Prostate gland (tissue), 2 donors: ENCODE results near the gene PIGH. TPM values are rescaled to one million over a fixed set of nuclear protein-coding genes. Genes with fewer than 3 reads are reported as not detected.

Source experiments
- DNase-seq: peaks from one replicate; pipeline ENCODE4 v3.0.0-alpha.2; 2019; ENCODE audit warnings: low spot score
- H3K27ac ChIP-seq, 2 donors: fragments of 200-600 bp; sonication (generic); 2 replicates each; pipeline ENCODE4 v1.5.1; 2017 to 2019
- H3K27me3 ChIP-seq: fragments of 200-600 bp; sonication (generic); replicated peaks from 2 replicates; pipeline ENCODE4 v1.5.1; 2019; ENCODE audit not compliant: insufficient read depth
- H3K36me3 ChIP-seq, 2 donors: fragments of 200-600 bp; sonication (generic); 1 replicate in 1 of 2; 2 replicates in 1 of 2; pipeline versions ENCODE4 v1.5.1 to v1.8.1; 2017 to 2019
- H3K4me1 ChIP-seq: fragments of 200-600 bp; sonication (generic); replicated peaks from 2 replicates; pipeline ENCODE4 v1.5.1; 2019
- H3K4me3 ChIP-seq, 2 donors: fragments of 200-600 bp; sonication (generic); 2 replicates each; pipeline ENCODE4 v1.5.1; 2017 to 2019
- H3K9me3 ChIP-seq: fragments of 200-600 bp; sonication (generic); 2 replicates; pipeline ENCODE4 v1.5.1; 2017
- POLR2A ChIP-seq: fragments of 450-650 bp; IDR thresholded peaks from one replicate; pipeline ENCODE4 v1.6.1; 2016; ENCODE audit warnings: antibody characterized with exemption, mild to moderate bottlenecking
- POLR2AphosphoS5 ChIP-seq: sonication (generic); formaldehyde crosslinking; IDR thresholded peaks from one replicate; pipeline ENCODE4 v1.6.1; 2017; ENCODE audit warnings: antibody characterized with exemption
- WGBS: methylation state at CpG from one replicate; pipeline ENCODE4 v1.1.5; 2018; 5-methylcytosine and 5-hydroxymethylcytosine counted together
- intact Hi-C: fragments of 100-400 bp; cut with DNase I; formaldehyde crosslinking; loops from one replicate; pipeline ENCODE4 v1.14.2; 2022
- total RNA-seq, 2 donors: library from RNA; depleted of rRNA; stranded (reverse); fragments of >200 nt; gene quantifications; one replicate each; pipeline ENCODE4 v1.1.0, GENCODE V29; 2016
- TF ChIP-seq, protein P1 (sequence below), 4 experiments: fragments of 200-600 bp in 2 of 4; fragments of 450-650 bp in 2 of 4; sonication (generic) in 2 of 4; IDR thresholded peaks; 1 replicate in 3 of 4; 2 replicates in 1 of 4; pipeline ENCODE4 v1.5.1; 2016 to 2019; ENCODE audit warnings: antibody characterized with exemption in 4 of 4, mild to moderate bottlenecking in 2 of 4, moderate library complexity in 2 of 4

The PIGH gene
- total RNA-seq, 2 donors from 2014 or later = 41.5 to 128 TPM

DNA sequence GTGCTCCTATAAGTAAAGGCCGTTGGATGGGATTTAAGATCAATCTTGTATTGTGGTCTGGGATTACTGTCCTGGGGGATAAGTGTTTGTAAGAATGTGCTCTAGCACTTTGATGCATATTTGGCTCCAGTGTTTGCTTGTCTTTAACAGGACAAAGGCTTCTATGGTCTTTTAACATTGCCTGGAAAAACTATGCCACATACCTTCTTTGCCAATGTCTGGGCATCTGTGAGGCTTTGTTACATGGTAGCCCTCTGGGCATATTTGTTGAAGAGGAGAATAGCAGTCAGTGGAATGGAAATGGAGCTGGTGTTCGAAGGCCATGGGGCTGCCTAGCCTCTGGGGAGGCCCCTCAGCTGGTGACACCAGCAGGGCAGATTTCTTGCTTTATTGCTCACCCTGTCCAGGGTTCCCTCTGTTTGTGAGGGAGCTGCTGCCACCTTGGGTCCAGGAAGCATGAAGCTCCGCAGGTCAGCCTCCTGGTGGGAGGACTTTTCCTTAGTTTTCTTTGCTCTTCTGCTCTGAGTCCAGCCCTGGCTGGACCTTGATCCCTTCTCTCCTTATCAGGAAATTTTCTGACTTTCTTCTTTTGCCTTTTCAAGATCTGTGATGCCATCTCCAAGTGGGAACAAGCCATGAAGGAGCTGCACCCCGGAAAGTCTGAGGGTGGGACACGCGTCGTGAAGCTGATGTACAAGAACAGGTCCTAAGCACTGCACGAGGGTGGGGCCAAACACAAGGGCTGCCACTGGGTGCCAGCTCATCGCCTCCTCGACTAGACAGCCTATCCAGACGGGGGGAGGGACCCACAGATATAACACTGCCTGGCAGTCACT lies 19.5 kb downstream of the PIGH start:
- no peaks in the 10 kb centered on the region for H3K9me3 ChIP-seq
- no peak overlapping the region for H3K27ac ChIP-seq
- H3K36me3 ChIP-seq = no peaks in the 10 kb centered on the region
- intact Hi-C loops = loop anchor here (10.0 kb wide), 1 partner anchor 124 kb away; the partner anchor contains the start of gene RDH12
- TF ChIP-seq POLR2AphosphoS5 = no peak
- TF ChIP-seq, protein P1, sequence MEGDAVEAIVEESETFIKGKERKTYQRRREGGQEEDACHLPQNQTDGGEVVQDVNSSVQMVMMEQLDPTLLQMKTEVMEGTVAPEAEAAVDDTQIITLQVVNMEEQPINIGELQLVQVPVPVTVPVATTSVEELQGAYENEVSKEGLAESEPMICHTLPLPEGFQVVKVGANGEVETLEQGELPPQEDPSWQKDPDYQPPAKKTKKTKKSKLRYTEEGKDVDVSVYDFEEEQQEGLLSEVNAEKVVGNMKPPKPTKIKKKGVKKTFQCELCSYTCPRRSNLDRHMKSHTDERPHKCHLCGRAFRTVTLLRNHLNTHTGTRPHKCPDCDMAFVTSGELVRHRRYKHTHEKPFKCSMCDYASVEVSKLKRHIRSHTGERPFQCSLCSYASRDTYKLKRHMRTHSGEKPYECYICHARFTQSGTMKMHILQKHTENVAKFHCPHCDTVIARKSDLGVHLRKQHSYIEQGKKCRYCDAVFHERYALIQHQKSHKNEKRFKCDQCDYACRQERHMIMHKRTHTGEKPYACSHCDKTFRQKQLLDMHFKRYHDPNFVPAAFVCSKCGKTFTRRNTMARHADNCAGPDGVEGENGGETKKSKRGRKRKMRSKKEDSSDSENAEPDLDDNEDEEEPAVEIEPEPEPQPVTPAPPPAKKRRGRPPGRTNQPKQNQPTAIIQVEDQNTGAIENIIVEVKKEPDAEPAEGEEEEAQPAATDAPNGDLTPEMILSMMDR (IDR thresholded peaks at IDR 0.05) = no peak
- no peak for TF ChIP-seq POLR2A
- WGBS = 83% methylated on average over 11 of the region's 11 CpGs
- H3K4me1 ChIP-seq = no peaks in the 10 kb centered on the region
- no peak for DNase-seq
- no peaks in the 10 kb centered on the region for H3K27me3 ChIP-seq
- H3K4me3 ChIP-seq = no peak overlapping the region

DNA sequence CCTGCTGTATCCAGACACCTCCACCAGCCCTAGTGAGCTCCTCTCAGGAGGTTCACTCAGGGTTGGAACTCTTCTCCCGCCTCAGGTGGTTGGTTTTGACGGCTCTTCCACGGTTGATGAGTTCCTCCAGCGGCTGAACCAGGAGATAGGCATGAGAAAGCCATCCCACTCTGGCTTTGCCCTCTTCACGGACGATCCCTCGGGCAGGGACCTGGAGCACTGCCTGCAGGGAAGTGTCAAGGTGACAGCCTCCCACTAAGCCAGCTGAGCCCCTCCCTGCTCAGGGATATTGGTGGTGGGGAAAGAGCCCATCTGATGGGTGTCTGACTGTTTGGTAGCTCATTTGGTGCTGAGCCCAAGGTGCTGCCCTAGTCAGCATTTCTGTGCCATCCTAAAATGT lies 20.4 kb downstream of the PIGH start:
- intact Hi-C loops = loop anchor here (10.0 kb wide), 1 partner anchor 125 kb away; the partner anchor contains the start of gene RDH12
- 86% methylated on average over 7 of the region's 7 CpGs for WGBS
- no peak overlapping the region for H3K27ac ChIP-seq
- H3K27me3 ChIP-seq = no peaks in the 10 kb centered on the region
- no peaks in the 10 kb centered on the region for H3K36me3 ChIP-seq
- H3K4me1 ChIP-seq = no peaks in the 10 kb centered on the region
- H3K9me3 ChIP-seq = no peaks in the 10 kb centered on the region
- no peak for TF ChIP-seq POLR2A
- TF ChIP-seq, protein P1 (IDR thresholded peaks at IDR 0.05) = no peak
- TF ChIP-seq POLR2AphosphoS5 = no peak
- no peak for DNase-seq
- no peak overlapping the region for H3K4me3 ChIP-seq

DNA sequence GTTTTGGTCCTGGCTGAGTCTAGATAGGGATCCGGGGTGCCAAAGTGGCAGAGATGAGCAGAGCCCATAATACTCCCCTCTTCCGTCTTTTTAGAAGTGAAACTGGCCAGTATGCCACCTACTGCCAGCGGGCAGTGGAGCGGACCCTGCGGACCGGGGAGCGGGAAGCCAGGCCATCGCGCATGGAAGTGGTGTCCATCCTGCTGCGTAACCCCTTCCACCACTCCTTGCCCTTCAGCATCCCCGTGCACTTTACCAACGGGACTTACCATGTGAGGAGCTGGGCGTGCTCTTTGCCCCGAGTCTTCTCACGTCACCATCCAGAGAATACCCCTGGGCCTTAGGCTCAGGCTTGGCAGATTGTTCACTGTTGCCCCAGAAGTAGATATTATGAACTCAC lies 21.0 kb downstream of the PIGH start:
- Histone ChIP-seq H3K27ac (no peak overlapping the region), H3K36me3 (no peaks in the 10 kb centered on the region)
- 88% methylated on average over 15 of the region's 15 CpGs for WGBS

DNA sequence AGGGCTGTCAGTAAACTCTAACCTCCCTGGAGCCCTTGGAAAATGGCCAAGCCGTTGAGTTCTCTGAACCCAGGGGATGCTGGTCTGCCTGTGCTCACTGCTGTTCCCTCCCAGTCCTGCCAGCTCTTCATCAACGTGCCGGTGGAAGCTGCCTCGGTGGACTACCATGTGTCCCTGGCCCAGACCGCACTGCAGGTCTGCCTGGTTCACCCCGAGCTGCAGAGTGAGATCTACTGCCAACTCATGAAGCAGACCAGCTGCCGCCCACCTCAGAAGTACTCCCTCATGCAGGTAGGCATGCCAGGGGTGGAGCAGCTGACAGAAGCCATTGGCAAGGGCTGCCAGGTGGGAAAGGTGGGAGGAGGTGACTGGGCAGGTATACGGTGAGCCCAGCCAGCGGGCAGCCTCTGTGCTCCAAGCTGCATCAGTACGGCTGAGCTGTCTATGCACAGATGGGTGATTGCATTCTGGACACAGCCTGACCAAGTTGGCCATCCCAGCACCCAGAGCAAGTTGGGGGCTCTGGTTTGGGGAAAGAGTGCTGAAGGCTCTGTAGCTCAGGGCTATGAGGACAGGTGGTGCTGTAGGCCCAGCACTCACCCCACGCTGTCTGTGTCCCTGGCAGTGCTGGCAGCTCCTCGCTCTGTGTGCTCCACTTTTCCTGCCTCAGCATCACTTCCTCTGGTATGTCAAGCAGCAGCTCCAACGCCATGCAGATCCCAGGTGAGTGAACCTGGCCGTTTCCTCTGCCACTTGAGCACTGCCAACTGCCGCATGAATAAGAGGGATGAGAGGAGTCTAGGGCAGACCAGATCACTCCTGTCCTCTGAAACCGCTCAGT lies 21.9 kb downstream of the PIGH start:
- intact Hi-C loops = no loop called here
- no peak for DNase-seq
- no peaks in the 10 kb centered on the region for H3K36me3 ChIP-seq

More for the DNA sequence above, 21.0 kb downstream of the PIGH start:
- Histone ChIP-seq H3K4me3 (no peak overlapping the region), H3K9me3 (no peaks in the 10 kb centered on the region), H3K27me3 (no peaks in the 10 kb centered on the region), H3K4me1 (no peaks in the 10 kb centered on the region)
- intact Hi-C loops = no loop called here
- no peak for DNase-seq
- no peak for TF ChIP-seq POLR2AphosphoS5
- no peak for TF ChIP-seq POLR2A
- TF ChIP-seq, protein P1 (IDR thresholded peaks at IDR 0.05) = no peak

More for the DNA sequence above, 21.9 kb downstream of the PIGH start:
- Histone ChIP-seq H3K9me3 (no peaks in the 10 kb centered on the region), H3K4me1 (no peaks in the 10 kb centered on the region), H3K27me3 (no peaks in the 10 kb centered on the region), H3K27ac (no peak overlapping the region), H3K4me3 (no peak overlapping the region)
- WGBS = 91% methylated on average over 15 of the region's 16 CpGs
- no peak for TF ChIP-seq POLR2A
- no peak for TF ChIP-seq POLR2AphosphoS5
- TF ChIP-seq, protein P1 (IDR thresholded peaks at IDR 0.05) = no peak
